CD4-positive, CD25-positive, alpha-beta regulatory T cell (primary cell): ENCODE measurements around the gene MAPKBP1. TPM values are rescaled to one million over a fixed set of nuclear protein-coding genes. Genes with fewer than 3 reads are reported as not detected.
A peak's percentile ranks its signal among the peaks of the same experiment; 100 is the strongest.

Source experiments
- ATAC-seq, 2 donors: fragments of 150-1000 bp; cut with Tn5 transposase; one replicate each; pipeline ENCODE4 v1.10.0; 2021; ENCODE audit warnings: low read depth in 2 of 2, moderate number of reproducible peaks in 2 of 2, moderate library complexity in 1 of 2
- DNase-seq, 3 donors: peaks; one replicate each; pipeline versions ENCODE4 v3.0.0 to v3.0.0-alpha.2; 2012 to 2022; ENCODE audit warnings: mixed read lengths in 1 of 3
- H3K27ac ChIP-seq: one replicate; pipeline ENCODE4 v1.7.0; 2013; ENCODE audit warnings: mild to moderate bottlenecking, low read length; ENCODE audit not compliant: insufficient read depth, poor library complexity, severe bottlenecking
- H3K27me3 ChIP-seq: one replicate; pipeline ENCODE4 v1.7.0; 2013; ENCODE audit warnings: low read length; ENCODE audit not compliant: control insufficient read depth, insufficient read depth
- H3K36me3 ChIP-seq: one replicate; pipeline ENCODE4 v1.7.0; 2013; ENCODE audit warnings: mild to moderate bottlenecking, low read length, moderate library complexity; ENCODE audit not compliant: control insufficient read depth, insufficient read depth
- H3K4me1 ChIP-seq: 2 replicates; pipeline ENCODE4 v1.7.0; 2013; ENCODE audit warnings: mild to moderate bottlenecking, low read length; ENCODE audit not compliant: insufficient read depth, control insufficient read depth, poor library complexity, severe bottlenecking
- H3K4me3 ChIP-seq: one replicate; pipeline ENCODE4 v1.7.0; 2013; ENCODE audit warnings: low read depth, mild to moderate bottlenecking, low read length, moderate library complexity
- H3K9me3 ChIP-seq, 2 experiments: 1 replicate in 1 of 2; 2 replicates in 1 of 2; pipeline ENCODE4 v1.7.0; 2013; ENCODE audit warnings: low read length in 2 of 2, mild to moderate bottlenecking in 1 of 2, moderate library complexity in 1 of 2; ENCODE audit not compliant: control insufficient read depth in 2 of 2
- H3K27ac Mint-ChIP-seq, 3 donors: one replicate each; pipeline ENCODE4 v1.8.0; 2020 to 2022; ENCODE audit warnings: mild to moderate bottlenecking in 3 of 3, mixed read lengths in 3 of 3, moderate library complexity in 2 of 3
- H3K27me3 Mint-ChIP-seq: one replicate; pipeline ENCODE4 v1.8.0; 2022; ENCODE audit warnings: mild to moderate bottlenecking, mixed read lengths
- H3K36me3 Mint-ChIP-seq: one replicate; pipeline ENCODE4 v1.8.0; 2020; ENCODE audit warnings: mixed read lengths
- H3K4me1 Mint-ChIP-seq, 4 donors: one replicate each; pipeline ENCODE4 v1.8.0; 2020 to 2022; ENCODE audit warnings: mixed read lengths in 4 of 4, mild to moderate bottlenecking in 1 of 4
- H3K4me3 Mint-ChIP-seq, 4 donors: one replicate each; pipeline ENCODE4 v1.8.0; 2020 to 2022; ENCODE audit warnings: mild to moderate bottlenecking in 4 of 4, mixed read lengths in 4 of 4, moderate library complexity in 3 of 4
- H3K9me3 Mint-ChIP-seq, 7 donors: one replicate each; pipeline ENCODE4 v1.8.0; 2020 to 2022; ENCODE audit warnings: mixed read lengths in 7 of 7, mild to moderate bottlenecking in 3 of 7, moderate library complexity in 2 of 7
- polyA plus RNA-seq, 4 donors: library from polyadenylated mRNA; unstranded; fragments of 300-500 nt; fragmentation: Illumina TruSeq; gene quantifications; one replicate each; pipeline ENCODE4 v1.2.3, GENCODE V29; 2021
- total RNA-seq: library from RNA; stranded (reverse); gene quantifications from one replicate; pipeline ENCODE4 v1.2.3, GENCODE V29; 2022

MAPKBP1 gene
- total and polyA plus RNA-seq, 5 donors from 2014 or later, result 1.9 to 40.4 (median 2.7) TPM

DNA sequence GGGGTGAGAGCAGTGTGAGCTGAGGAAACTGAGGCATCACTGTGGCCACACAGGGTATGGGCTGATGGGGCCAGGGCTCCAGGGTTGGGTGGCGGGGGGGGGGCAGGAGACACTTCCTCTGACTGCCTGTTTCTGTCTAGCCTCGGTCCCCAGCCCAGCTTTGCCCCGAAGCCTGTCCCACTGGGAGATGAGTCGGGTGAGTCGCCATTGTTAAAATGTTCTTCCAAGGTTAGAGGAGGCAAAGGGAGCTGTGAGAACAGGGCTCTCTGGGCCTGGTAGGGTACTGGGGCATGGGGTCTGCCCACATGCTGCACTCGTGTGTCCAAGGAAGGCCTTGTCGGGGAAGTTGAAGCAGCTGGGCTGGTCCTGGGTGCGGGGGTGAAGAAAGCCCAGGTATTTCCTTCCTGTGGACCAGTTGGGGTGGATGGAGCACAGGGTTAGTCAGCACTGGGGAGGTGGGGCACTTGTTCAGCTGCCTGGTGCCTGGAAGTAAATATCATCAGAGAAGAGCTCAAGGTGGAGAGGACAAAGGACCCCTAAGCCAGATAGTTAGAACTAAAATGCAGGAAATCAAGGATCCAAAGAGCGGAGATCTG lies 45.3 kb downstream of the MAPKBP1 start:
- H3K36me3 Mint-ChIP-seq, result peaks cover 30% of the 10 kb centered on the region
- peaks cover 61% of the 10 kb centered on the region for H3K36me3 ChIP-seq
- H3K4me3 Mint-ChIP-seq, result no peak overlapping the region
- H3K27me3 Mint-ChIP-seq, result no peaks in the 10 kb centered on the region
- peaks cover 0 to 2% (median 0%) of the 10 kb centered on the region in 4 donors for H3K4me1 Mint-ChIP-seq
- H3K27me3 ChIP-seq, result no peaks in the 10 kb centered on the region
- ATAC-seq (no peak), DNase-seq (no peak)
- H3K4me1 ChIP-seq, result no peaks in the 10 kb centered on the region
- H3K27ac ChIP-seq, result no peak overlapping the region
- no peaks in the 10 kb centered on the region for H3K9me3 Mint-ChIP-seq
- no peak overlapping the region for H3K4me3 ChIP-seq
- H3K27ac Mint-ChIP-seq, result peak overlapping the region in 1 of 3 donors; percentile 51
- no peaks in the 10 kb centered on the region for H3K9me3 ChIP-seq

DNA sequence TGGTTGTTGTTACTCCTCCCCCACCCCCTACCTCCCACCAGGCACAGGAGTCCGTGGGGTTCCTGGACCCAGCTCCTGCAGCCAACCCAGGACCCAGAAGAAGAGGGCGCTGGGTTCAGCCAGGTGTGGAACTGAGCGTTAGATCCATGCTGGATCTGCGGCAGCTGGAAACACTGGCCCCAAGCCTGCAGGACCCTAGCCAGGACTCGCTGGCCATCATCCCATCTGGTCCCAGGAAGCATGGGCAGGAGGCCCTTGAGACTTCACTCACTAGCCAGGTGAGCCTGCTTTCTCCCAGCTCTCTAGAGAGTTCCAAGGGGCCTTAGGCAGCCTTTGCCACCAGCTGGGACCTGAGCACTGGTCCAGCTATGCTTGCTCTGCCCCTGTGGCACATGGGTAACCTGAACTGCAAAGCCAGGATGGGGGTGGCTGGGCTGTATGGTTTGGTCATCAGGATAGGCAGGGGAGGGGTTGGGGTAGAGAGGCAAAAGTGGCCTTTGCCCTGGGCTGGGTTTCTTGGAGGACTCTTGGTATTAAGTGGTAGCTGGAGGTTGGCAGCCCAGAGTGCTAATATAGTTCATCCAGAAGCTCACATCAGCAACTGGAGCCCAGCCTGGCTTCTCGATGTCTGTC lies 46.6 kb downstream of the MAPKBP1 start:
- Mint-ChIP-seq H3K36me3 (peaks cover 24% of the 10 kb centered on the region), H3K4me1 (peaks cover 0 to 1% (median 0%) of the 10 kb centered on the region in 4 donors), H3K4me3 (no peak overlapping the region), H3K27ac (peak overlapping the region in 1 of 3 donors; percentile 35), H3K9me3 (no peaks in the 10 kb centered on the region), H3K27me3 (no peaks in the 10 kb centered on the region)
- Histone ChIP-seq H3K36me3 (peaks cover 51% of the 10 kb centered on the region), H3K9me3 (no peaks in the 10 kb centered on the region), H3K4me3 (no peak overlapping the region), H3K4me1 (no peaks in the 10 kb centered on the region), H3K27me3 (no peaks in the 10 kb centered on the region), H3K27ac (no peak overlapping the region)
- ATAC-seq (no peak), DNase-seq (no peak)

DNA sequence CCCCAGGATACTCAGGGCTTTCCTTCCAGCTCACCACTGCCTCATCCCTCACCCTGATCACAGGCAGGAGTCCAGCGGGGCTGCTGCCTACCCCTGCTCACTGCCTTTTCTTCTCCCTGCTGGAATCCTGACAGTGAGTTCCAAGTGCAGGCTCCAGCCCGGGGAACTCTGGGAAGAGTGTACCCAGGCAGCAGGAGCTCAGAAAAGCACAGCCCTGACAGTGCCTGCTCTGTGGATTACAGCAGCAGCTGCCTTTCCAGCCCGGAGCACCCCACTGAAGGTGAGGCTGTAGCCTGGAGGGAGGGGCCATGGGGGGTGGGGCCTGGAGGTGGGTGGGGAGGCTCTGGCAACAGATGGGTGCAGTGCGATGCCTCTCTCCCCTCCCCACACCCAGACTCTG lies 47.5 kb downstream of the MAPKBP1 start:
- no peak for DNase-seq
- peaks cover 44% of the 10 kb centered on the region for H3K36me3 ChIP-seq
- H3K4me3 Mint-ChIP-seq, result no peak overlapping the region
- no peak overlapping the region for H3K27ac ChIP-seq
- H3K9me3 ChIP-seq, result no peaks in the 10 kb centered on the region
- no peaks in the 10 kb centered on the region for H3K27me3 ChIP-seq
- ATAC-seq, result no peak
- no peak overlapping the region for H3K4me3 ChIP-seq
- no peaks in the 10 kb centered on the region for H3K27me3 Mint-ChIP-seq
- H3K36me3 Mint-ChIP-seq, result peaks cover 17% of the 10 kb centered on the region
- H3K4me1 Mint-ChIP-seq, result peaks cover 0 to 3% (median 1%) of the 10 kb centered on the region in 4 donors
- no peaks in the 10 kb centered on the region for H3K9me3 Mint-ChIP-seq
- peaks cover under 1% of the 10 kb centered on the region for H3K4me1 ChIP-seq
- H3K27ac Mint-ChIP-seq, result peak overlapping the region in 1 of 3 donors; percentile 35

DNA sequence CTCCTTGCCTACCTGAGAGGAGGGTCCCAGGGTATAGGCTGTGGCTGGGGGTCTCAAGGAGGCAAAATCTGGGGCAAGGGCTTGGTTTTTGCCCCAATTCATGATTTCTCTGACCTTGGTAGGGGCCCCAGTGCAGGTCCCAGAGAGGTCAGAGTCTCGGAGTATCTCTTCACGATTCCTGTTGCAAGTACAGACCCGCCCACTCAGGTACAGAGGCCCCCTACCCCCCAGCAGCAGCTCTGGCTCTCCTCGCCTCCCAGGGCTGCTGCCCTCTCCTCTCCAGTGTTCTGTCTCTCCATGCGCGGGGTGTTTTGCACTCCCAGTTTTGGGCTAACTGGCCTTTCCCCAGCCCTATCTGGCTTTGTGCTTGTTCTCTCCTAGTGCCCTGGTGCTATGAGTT lies 48.2 kb downstream of the MAPKBP1 start:
- Mint-ChIP-seq H3K27me3 (no peaks in the 10 kb centered on the region), H3K36me3 (peaks cover 11% of the 10 kb centered on the region), H3K9me3 (no peaks in the 10 kb centered on the region), H3K27ac (no peak overlapping the region), H3K4me1 (peaks cover 0 to 4% (median 2%) of the 10 kb centered on the region in 4 donors), H3K4me3 (no peak overlapping the region)
- H3K4me1 ChIP-seq, result peaks cover 7% of the 10 kb centered on the region
- no peaks in the 10 kb centered on the region for H3K9me3 ChIP-seq
- H3K27me3 ChIP-seq, result no peaks in the 10 kb centered on the region
- H3K36me3 ChIP-seq, result peaks cover 40% of the 10 kb centered on the region
- H3K4me3 ChIP-seq, result no peak overlapping the region
- DNase-seq (no peak), ATAC-seq (no peak)
- H3K27ac ChIP-seq, result no peak overlapping the region

DNA sequence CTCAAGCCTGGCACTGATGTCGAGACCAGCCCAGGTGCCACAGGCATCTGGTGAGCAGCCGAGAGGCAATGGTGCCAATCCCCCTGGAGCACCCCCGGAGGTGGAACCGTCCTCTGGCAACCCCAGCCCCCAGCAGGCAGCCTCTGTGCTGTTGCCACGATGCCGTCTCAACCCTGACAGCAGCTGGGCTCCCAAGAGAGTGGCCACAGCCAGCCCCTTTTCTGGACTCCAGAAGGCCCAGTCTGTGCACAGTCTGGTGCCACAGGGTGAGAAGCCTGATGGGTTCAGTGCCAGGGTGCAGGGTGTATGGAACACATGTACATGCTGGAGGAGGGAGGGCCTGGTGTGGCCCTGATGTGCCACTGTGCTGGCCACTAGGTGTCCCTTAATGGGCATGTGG lies 48.7 kb downstream of the MAPKBP1 start:
- no peaks in the 10 kb centered on the region for H3K9me3 Mint-ChIP-seq
- H3K4me1 Mint-ChIP-seq, result peaks cover 0 to 9% (median 4%) of the 10 kb centered on the region in 4 donors
- H3K36me3 Mint-ChIP-seq, result peaks cover 11% of the 10 kb centered on the region
- no peak for DNase-seq
- H3K27ac ChIP-seq, result no peak overlapping the region
- H3K36me3 ChIP-seq, result peaks cover 35% of the 10 kb centered on the region
- H3K4me3 Mint-ChIP-seq, result peak overlapping the region in 1 of 4 donors; percentile 35
- H3K4me3 ChIP-seq, result no peak overlapping the region
- no peak for ATAC-seq
- no peaks in the 10 kb centered on the region for H3K27me3 Mint-ChIP-seq
- H3K27ac Mint-ChIP-seq, result no peak overlapping the region
- H3K27me3 ChIP-seq, result no peaks in the 10 kb centered on the region
- H3K9me3 ChIP-seq, result no peaks in the 10 kb centered on the region
- peaks cover 8% of the 10 kb centered on the region for H3K4me1 ChIP-seq

DNA sequence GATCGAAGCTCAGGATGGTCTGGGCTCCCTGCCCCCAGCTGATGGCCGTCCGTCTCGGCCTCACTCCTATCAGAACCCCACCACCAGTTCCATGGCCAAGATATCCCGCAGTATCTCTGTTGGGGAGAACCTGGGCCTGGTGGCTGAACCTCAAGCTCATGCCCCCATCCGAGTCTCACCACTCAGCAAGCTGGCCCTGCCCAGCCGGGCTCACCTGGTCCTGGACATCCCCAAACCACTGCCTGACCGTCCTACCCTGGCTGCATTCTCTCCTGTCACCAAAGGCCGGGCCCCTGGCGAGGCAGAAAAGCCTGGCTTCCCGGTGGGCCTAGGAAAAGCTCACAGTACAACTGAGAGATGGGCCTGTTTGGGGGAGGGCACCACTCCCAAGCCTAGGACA lies 49.2 kb downstream of the MAPKBP1 start:
- no peak for DNase-seq
- Histone ChIP-seq H3K27ac (no peak overlapping the region), H3K9me3 (no peaks in the 10 kb centered on the region), H3K27me3 (no peaks in the 10 kb centered on the region), H3K36me3 (peaks cover 29% of the 10 kb centered on the region), H3K4me1 (peaks cover 13% of the 10 kb centered on the region), H3K4me3 (no peak overlapping the region)
- H3K27me3 Mint-ChIP-seq, result no peaks in the 10 kb centered on the region
- peaks cover 11% of the 10 kb centered on the region for H3K36me3 Mint-ChIP-seq
- peaks cover 3 to 10% (median 5%) of the 10 kb centered on the region in 4 donors for H3K4me1 Mint-ChIP-seq
- no peak overlapping the region for H3K27ac Mint-ChIP-seq
- H3K9me3 Mint-ChIP-seq, result no peaks in the 10 kb centered on the region
- no peak for ATAC-seq
- peak overlapping the region in 1 of 4 donors; percentile 35 for H3K4me3 Mint-ChIP-seq

DNA sequence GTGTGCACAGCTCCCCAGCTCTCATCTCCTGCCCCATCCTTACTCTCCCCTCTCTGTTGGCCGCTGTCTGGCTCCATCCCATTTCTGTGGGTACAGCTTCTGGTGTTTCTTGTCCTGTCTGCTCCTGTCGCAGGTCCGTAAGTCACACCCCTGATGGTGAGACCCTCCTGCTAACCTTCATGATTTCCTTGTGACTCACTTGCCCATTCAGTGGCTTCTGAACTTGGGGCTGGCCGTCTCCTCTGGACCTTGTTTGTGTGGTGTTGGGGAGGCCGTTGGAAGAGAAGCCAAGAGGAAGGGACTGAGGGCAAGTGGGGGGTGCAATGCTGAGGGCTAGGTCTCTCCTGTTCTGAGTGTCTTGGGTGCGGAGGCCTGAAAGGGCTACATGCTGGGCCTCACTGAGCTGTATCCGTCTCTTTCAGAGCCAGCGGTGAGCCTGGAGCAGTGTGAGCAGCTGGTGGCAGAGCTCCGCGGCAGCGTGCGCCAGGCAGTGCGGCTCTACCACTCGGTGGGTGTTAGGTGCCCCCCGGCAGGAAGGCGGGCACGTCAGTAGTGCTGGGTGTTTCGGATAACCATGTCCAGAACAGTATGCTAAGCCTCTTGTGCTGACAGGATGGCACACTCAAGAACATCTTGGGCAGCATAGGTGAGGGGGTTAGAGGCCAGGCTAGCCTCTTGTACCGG lies 49.9 kb downstream of the MAPKBP1 start:
- Mint-ChIP-seq H3K27me3 (no peaks in the 10 kb centered on the region), H3K9me3 (no peaks in the 10 kb centered on the region), H3K36me3 (peaks cover 11% of the 10 kb centered on the region), H3K4me3 (peak overlapping the region in 1 of 4 donors; percentile 66), H3K4me1 (peaks cover 9 to 16% (median 12%) of the 10 kb centered on the region in 4 donors), H3K27ac (no peak overlapping the region)
- DNase-seq (no peak), ATAC-seq (no peak)
- H3K4me3 ChIP-seq, result no peak overlapping the region
- peaks cover 20% of the 10 kb centered on the region for H3K4me1 ChIP-seq
- H3K36me3 ChIP-seq, result peaks cover 24% of the 10 kb centered on the region
- no peaks in the 10 kb centered on the region for H3K27me3 ChIP-seq
- H3K27ac ChIP-seq, result no peak overlapping the region
- H3K9me3 ChIP-seq, result no peaks in the 10 kb centered on the region
